ENCODE measurements around the gene CDK5RAP1.

Gene CDK5RAP1

GRCh38 chr20:33339515-33340058, 61.7 kb downstream of the CDK5RAP1 start:
- no peak overlapping the region for H3K4me2 ChIP-seq (ENCODE audit: low read depth, low read length, poor library complexity, severe bottlenecking)
- no peaks in the 10 kb centered on the region for H3K36me3 ChIP-seq (ENCODE audit: low read length)
- H3K4me3 ChIP-seq (ENCODE audit: insufficient read depth, low read length, poor library complexity, severe bottlenecking), result no peak overlapping the region
- H3K9me3 ChIP-seq (ENCODE audit: insufficient read depth, low read length), result no peaks in the 10 kb centered on the region
- no peaks in the 10 kb centered on the region for H3K9me2 ChIP-seq (replicated peaks; ENCODE audit: insufficient read depth, low read length)
- H3K79me2 ChIP-seq (ENCODE audit: insufficient read depth, low read length), result no peaks in the 10 kb centered on the region
- H4K20me1 ChIP-seq (ENCODE audit: low read depth, low read length), result no peaks in the 10 kb centered on the region; the same call in 1 of the 2 replicates
- TF ChIP-seq EZH2phosphoT487 (conservative IDR thresholded peaks at IDR 0.05; ENCODE audit: low read length) (no peak), CTCF (IDR thresholded peaks at IDR 0.05; ENCODE audit: insufficient read depth, low read length, poor library complexity, severe bottlenecking) (no peak)
- H3F3A ChIP-seq (ENCODE audit: insufficient read depth), result no peaks in the 10 kb centered on the region
- H2AFZ ChIP-seq (ENCODE audit: low read depth, low read length, severe bottlenecking), result no peak overlapping the region
- no peaks in the 10 kb centered on the region for H3K27me3 ChIP-seq (ENCODE audit: low read length)
- no peak overlapping the region for H3K9ac ChIP-seq (ENCODE audit: low read length)
- no peak overlapping the region for H3K27ac ChIP-seq (ENCODE audit: low read depth, low read length)

- H3K27ac ChIP-seq (ENCODE audit: low read depth, low read length), result no peak overlapping the region
- H4K20me1 ChIP-seq (ENCODE audit: low read depth, low read length), result no peaks in the 10 kb centered on the region; the same call in 1 of the 2 replicates
- H3K4me2 ChIP-seq (ENCODE audit: low read depth, low read length, poor library complexity, severe bottlenecking), result no peak overlapping the region
- TF ChIP-seq CTCF (IDR thresholded peaks at IDR 0.05; ENCODE audit: insufficient read depth, low read length, poor library complexity, severe bottlenecking) (no peak), EZH2phosphoT487 (conservative IDR thresholded peaks at IDR 0.05; ENCODE audit: low read length) (no peak)
- H3K9ac ChIP-seq (ENCODE audit: low read length), result no peak overlapping the region
- H2AFZ ChIP-seq (ENCODE audit: low read depth, low read length, severe bottlenecking), result no peak overlapping the region
- H3K36me3 ChIP-seq (ENCODE audit: low read length), result no peaks in the 10 kb centered on the region
- no peak overlapping the region for H3K4me3 ChIP-seq (ENCODE audit: insufficient read depth, low read length, poor library complexity, severe bottlenecking)
- H3F3A ChIP-seq (ENCODE audit: insufficient read depth), result no peaks in the 10 kb centered on the region
- no peaks in the 10 kb centered on the region for H3K27me3 ChIP-seq (ENCODE audit: low read length)
- no peaks in the 10 kb centered on the region for H3K9me3 ChIP-seq (ENCODE audit: insufficient read depth, low read length)
- H3K9me2 ChIP-seq (replicated peaks; ENCODE audit: insufficient read depth, low read length), result no peaks in the 10 kb centered on the region
- no peaks in the 10 kb centered on the region for H3K79me2 ChIP-seq (ENCODE audit: insufficient read depth, low read length)
These were observed 62.7 kb downstream of the CDK5RAP1 start for GRCh38 chr20:33338467-33339258.

- H3K4me3 ChIP-seq (ENCODE audit: insufficient read depth, low read length, poor library complexity, severe bottlenecking), result no peak overlapping the region
- no peak for TF ChIP-seq EZH2phosphoT487 (conservative IDR thresholded peaks at IDR 0.05; ENCODE audit: low read length)
- TF ChIP-seq CTCF (IDR thresholded peaks at IDR 0.05; ENCODE audit: insufficient read depth, low read length, poor library complexity, severe bottlenecking), result no peak
- no peak overlapping the region for H2AFZ ChIP-seq (ENCODE audit: low read depth, low read length, severe bottlenecking)
- no peaks in the 10 kb centered on the region for H3F3A ChIP-seq (ENCODE audit: insufficient read depth)
- H3K4me2 ChIP-seq (ENCODE audit: low read depth, low read length, poor library complexity, severe bottlenecking), result no peak overlapping the region
- no peaks in the 10 kb centered on the region for H3K27me3 ChIP-seq (ENCODE audit: low read length)
- H3K79me2 ChIP-seq (ENCODE audit: insufficient read depth, low read length), result no peaks in the 10 kb centered on the region
- no peak overlapping the region for H3K27ac ChIP-seq (ENCODE audit: low read depth, low read length)
- H3K36me3 ChIP-seq (ENCODE audit: low read length), result no peaks in the 10 kb centered on the region
- H3K9ac ChIP-seq (ENCODE audit: low read length), result no peak overlapping the region
- no peaks in the 10 kb centered on the region; the same call in 1 of the 2 replicates for H4K20me1 ChIP-seq (ENCODE audit: low read depth, low read length)
- no peaks in the 10 kb centered on the region for H3K9me2 ChIP-seq (replicated peaks; ENCODE audit: insufficient read depth, low read length)
- H3K9me3 ChIP-seq (ENCODE audit: insufficient read depth, low read length), result no peaks in the 10 kb centered on the region
These were observed 63.7 kb downstream of the CDK5RAP1 start for GRCh38 chr20:33337531-33338165.

Data from SU-DHL-6 (cell line).